CD8-positive, alpha-beta memory T cell (primary cell): ENCODE results near the gene SRRM5. TPM values are rescaled to one million over a fixed set of nuclear protein-coding genes. Genes with fewer than 3 reads are reported as not detected.

ENCODE experiments used
- CTCF ChIA-PET: fragments of 350-600 bp; sonication (Branson Sonifier 250); formaldehyde crosslinking; loops from one replicate; lab custom pipeline; 2021; ENCODE audit warnings: antibody characterized with exemption; lab: Charles Lee
- POLR2A ChIA-PET: fragments of 350-600 bp; sonication (Branson Sonifier 250); formaldehyde crosslinking; loops from one replicate; lab custom pipeline; 2021; ENCODE audit warnings: antibody characterized with exemption; lab: Charles Lee
- DNase-seq, 5 donors: peaks; one replicate each; pipeline versions ENCODE4 v3.0.0 to v3.0.0-alpha.2; 2020 to 2022; ENCODE audit warnings: mixed read lengths in 1 of 5
- H3K27ac ChIP-seq: one replicate; pipeline ENCODE4 v1.7.0; 2013; ENCODE audit warnings: low read depth, mild to moderate bottlenecking, low read length, moderate library complexity
- H3K27me3 ChIP-seq: 2 replicates; pipeline ENCODE4 v1.7.0; 2013; ENCODE audit warnings: low read length, mild to moderate bottlenecking; ENCODE audit not compliant: insufficient read depth, poor library complexity, severe bottlenecking
- H3K36me3 ChIP-seq: 2 replicates; pipeline ENCODE4 v1.7.0; 2013; ENCODE audit warnings: mild to moderate bottlenecking, low read length, moderate library complexity; ENCODE audit not compliant: insufficient read depth
- H3K4me1 ChIP-seq: 2 replicates; pipeline ENCODE4 v1.7.0; 2013; ENCODE audit warnings: mild to moderate bottlenecking, low read length, moderate library complexity; ENCODE audit not compliant: insufficient read depth
- H3K4me3 ChIP-seq: 2 replicates; pipeline ENCODE4 v1.7.0; 2013; ENCODE audit warnings: mild to moderate bottlenecking, low read length
- H3K9me3 ChIP-seq: 2 replicates; pipeline ENCODE4 v1.7.0; 2013; ENCODE audit warnings: mild to moderate bottlenecking, low read length
- H3K27ac Mint-ChIP-seq, 8 donors: one replicate each; pipeline ENCODE4 v1.8.0; 2020 to 2021; ENCODE audit warnings: mixed read lengths in 8 of 8, mild to moderate bottlenecking in 6 of 8, inconsistent platforms in 3 of 8, moderate library complexity in 3 of 8
- H3K27me3 Mint-ChIP-seq, 2 donors: one replicate each; pipeline ENCODE4 v1.8.0; 2020 to 2021; ENCODE audit warnings: mixed read lengths in 2 of 2, mild to moderate bottlenecking in 1 of 2, moderate library complexity in 1 of 2
- H3K36me3 Mint-ChIP-seq, 3 donors: one replicate each; pipeline ENCODE4 v1.8.0; 2020 to 2021; ENCODE audit warnings: mixed read lengths in 3 of 3, inconsistent platforms in 1 of 3, mild to moderate bottlenecking in 1 of 3
- H3K4me1 Mint-ChIP-seq, 3 donors: one replicate each; pipeline ENCODE4 v1.8.0; 2020 to 2021; ENCODE audit warnings: mixed read lengths in 3 of 3, inconsistent platforms in 1 of 3, mild to moderate bottlenecking in 1 of 3
- H3K4me3 Mint-ChIP-seq, 7 donors: one replicate each; pipeline ENCODE4 v1.8.0; 2020 to 2021; ENCODE audit warnings: mixed read lengths in 7 of 7, mild to moderate bottlenecking in 6 of 7, moderate library complexity in 4 of 7, inconsistent platforms in 2 of 7
- H3K9me3 Mint-ChIP-seq, 5 donors: one replicate each; pipeline ENCODE4 v1.8.0; 2020 to 2022; ENCODE audit warnings: mixed read lengths in 5 of 5, mild to moderate bottlenecking in 3 of 5, moderate library complexity in 2 of 5, inconsistent platforms in 1 of 5
- polyA plus RNA-seq: library from polyadenylated mRNA; unstranded; fragments of 300-500 nt; fragmentation: Illumina TruSeq; gene quantifications from one replicate; pipeline ENCODE4 v1.2.3, GENCODE V29; 2021
- total RNA-seq, 2 experiments: library from RNA; stranded (reverse); gene quantifications; one replicate each; pipeline ENCODE4 v1.2.3, GENCODE V29; 2021

The SRRM5 gene
- total and polyA plus RNA-seq, 3 experiments from 2014 or later = 0.24 to 0.58 (median 0.26) TPM

DNA sequence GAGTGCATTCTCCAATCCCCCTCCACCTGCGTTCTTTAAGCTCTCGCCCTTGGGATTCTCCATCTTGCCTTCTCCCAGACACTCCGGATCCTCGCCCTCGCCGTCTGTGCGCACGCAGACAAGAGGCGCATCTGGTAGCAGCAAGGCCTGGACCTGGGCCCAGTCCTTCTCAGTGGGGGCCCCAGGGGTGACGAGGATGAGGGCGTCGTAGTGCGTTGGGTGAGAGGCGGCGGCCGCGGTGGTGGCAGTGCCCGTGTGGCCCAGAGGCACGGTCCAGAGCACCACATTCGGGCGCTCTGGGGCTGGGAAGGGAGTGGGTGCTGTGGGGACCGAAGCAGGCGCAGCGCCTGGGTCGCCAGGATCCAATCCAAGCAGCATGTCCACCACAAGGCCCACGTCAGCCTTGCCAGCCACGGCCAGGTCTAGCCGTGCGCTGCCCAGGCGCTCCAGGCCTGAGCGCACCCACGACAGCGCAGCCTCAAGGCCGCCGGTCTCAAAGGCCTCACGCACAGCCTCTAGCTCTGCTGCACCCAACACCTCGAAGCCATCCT is 19.0 kb upstream of the SRRM5 start:
- Mint-ChIP-seq H3K9me3 (no peaks in the 10 kb centered on the region), H3K4me3 (peak overlapping the region in 2 of 7 donors; percentile 19 to 81), H3K27ac (peak overlapping the region in 3 of 8 donors; percentile 39 to 100 (median 86)), H3K4me1 (peaks cover 45 to 55% (median 52%) of the 10 kb centered on the region in 3 donors), H3K27me3 (peaks cover 0 to 4% of the 10 kb centered on the region in 2 donors), H3K36me3 (peaks cover 0 to 53% (median 2%) of the 10 kb centered on the region in 3 donors)
- POLR2A ChIA-PET = no interaction called here
- H3K4me3 ChIP-seq = no peak overlapping the region
- CTCF ChIA-PET = interaction anchor here (1.0 to 5.4 kb wide), 6 partner anchors 13 to 58 kb away, joined by 3 to 124 read pairs (median 15); partner anchors contain the start of genes XRCC1 and ZNF575
- H3K36me3 ChIP-seq = no peaks in the 10 kb centered on the region
- no peak overlapping the region for H3K27ac ChIP-seq
- no peaks in the 10 kb centered on the region for H3K9me3 ChIP-seq
- DNase-seq = no peak
- peaks cover 40% of the 10 kb centered on the region for H3K4me1 ChIP-seq
- no peaks in the 10 kb centered on the region for H3K27me3 ChIP-seq

GRCh38 chr19:43594081-43594697 is 17.7 kb upstream of the SRRM5 start:
- peaks cover 52 to 60% (median 59%) of the 10 kb centered on the region in 3 donors for H3K4me1 Mint-ChIP-seq
- no peaks in the 10 kb centered on the region for H3K9me3 Mint-ChIP-seq
- peaks cover 0 to 62% (median 2%) of the 10 kb centered on the region in 3 donors for H3K36me3 Mint-ChIP-seq
- Histone ChIP-seq H3K36me3 (peaks cover 7% of the 10 kb centered on the region), H3K9me3 (no peaks in the 10 kb centered on the region), H3K27me3 (no peaks in the 10 kb centered on the region), H3K4me1 (peaks cover 44% of the 10 kb centered on the region), H3K27ac (peak overlapping the region; percentile 96), H3K4me3 (no peak overlapping the region)
- DNase-seq = no peak
- ChIA-PET CTCF (interaction anchor here (0.7 to 5.4 kb wide), 31 partner anchors 9 to 162 kb away, joined by 3 to 124 read pairs (median 8); partner anchors contain the start of genes ETHE1, PHLDB3, XRCC1 and ZNF575), POLR2A (interaction anchor here (0.6 to 3.2 kb wide), 10 partner anchors 20 to 150 kb away, joined by 3 to 23 read pairs (median 4); partner anchors contain the start of genes PINLYP, XRCC1 and ZNF575)
- H3K27me3 Mint-ChIP-seq = peaks cover 0 to 4% of the 10 kb centered on the region in 2 donors
- H3K27ac Mint-ChIP-seq = peak overlapping the region; percentile 52 to 100 (median 88)
- peak overlapping the region; percentile 59 to 96 (median 89) for H3K4me3 Mint-ChIP-seq

- Mint-ChIP-seq H3K27ac (peak overlapping the region; percentile 99 to 100 (median 100)), H3K9me3 (no peaks in the 10 kb centered on the region), H3K4me3 (peak overlapping the region; percentile 89 to 98 (median 96)), H3K36me3 (peaks cover 0 to 66% (median 2%) of the 10 kb centered on the region in 3 donors), H3K27me3 (peaks cover 0 to 4% of the 10 kb centered on the region in 2 donors), H3K4me1 (peaks cover 47 to 54% (median 53%) of the 10 kb centered on the region in 3 donors)
- Histone ChIP-seq H3K4me1 (peaks cover 40% of the 10 kb centered on the region), H3K27ac (peak overlapping the region; percentile 96), H3K27me3 (no peaks in the 10 kb centered on the region), H3K36me3 (peaks cover 7% of the 10 kb centered on the region), H3K4me3 (peak overlapping the region; percentile 71), H3K9me3 (no peaks in the 10 kb centered on the region)
- peak; percentile 56 to 83 (median 72) for DNase-seq
- ChIA-PET CTCF (interaction anchor here (0.7 to 5.4 kb wide), 36 partner anchors 10 to 170 kb away, joined by 3 to 124 read pairs (median 6); partner anchors contain the start of genes ETHE1, PHLDB3, XRCC1 and ZNF575), POLR2A (interaction anchor here (0.6 to 3.2 kb wide), 14 partner anchors 15 to 155 kb away, joined by 3 to 23 read pairs (median 4); partner anchors contain the start of genes PINLYP, XRCC1 and ZNF575)
Observed at GRCh38 chr19:43594710-43595604, 16.9 kb upstream of the SRRM5 start.

DNA sequence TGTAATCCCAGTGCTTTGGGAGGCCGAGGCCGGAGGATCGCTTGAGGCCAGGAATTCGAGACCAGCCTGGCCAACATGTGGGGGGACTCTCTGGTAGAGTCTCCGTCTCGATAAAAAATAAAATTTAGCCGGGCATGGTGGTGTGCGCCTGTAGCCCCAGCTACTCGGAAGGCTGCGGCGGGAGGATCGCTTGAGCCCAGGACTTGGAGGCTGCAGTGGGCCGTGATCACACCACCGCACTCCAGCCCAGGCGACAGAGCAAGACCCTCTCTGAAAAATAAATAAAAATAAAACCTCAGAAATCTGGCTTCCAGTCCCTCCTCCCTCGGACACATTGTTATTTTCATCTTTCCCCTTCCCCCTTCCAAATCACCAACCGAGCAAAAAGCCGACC is 16.3 kb upstream of the SRRM5 start:
- Histone ChIP-seq H3K27ac (peak overlapping the region; percentile 96), H3K4me3 (peak overlapping the region; percentile 71), H3K27me3 (no peaks in the 10 kb centered on the region), H3K4me1 (peaks cover 38% of the 10 kb centered on the region), H3K9me3 (no peaks in the 10 kb centered on the region), H3K36me3 (peaks cover 7% of the 10 kb centered on the region)
- Mint-ChIP-seq H3K27me3 (peaks cover 0 to 4% of the 10 kb centered on the region in 2 donors), H3K27ac (peak overlapping the region; percentile 99 to 100 (median 100)), H3K4me3 (peak overlapping the region; percentile 89 to 98 (median 96)), H3K36me3 (peaks cover 0 to 67% (median 2%) of the 10 kb centered on the region in 3 donors), H3K9me3 (no peaks in the 10 kb centered on the region), H3K4me1 (peaks cover 43 to 50% (median 46%) of the 10 kb centered on the region in 3 donors)
- ChIA-PET CTCF (interaction anchor here (0.7 to 5.4 kb wide), 17 partner anchors 10 to 156 kb away, joined by 3 to 124 read pairs (median 14); partner anchors contain the start of genes ETHE1 and ZNF575), POLR2A (interaction anchor here (0.7 to 3.2 kb wide), 12 partner anchors 15 to 296 kb away, joined by 3 to 23 read pairs (median 6); partner anchors contain the start of genes PINLYP, XRCC1 and ZNF575)
- DNase-seq = no peak

DNA sequence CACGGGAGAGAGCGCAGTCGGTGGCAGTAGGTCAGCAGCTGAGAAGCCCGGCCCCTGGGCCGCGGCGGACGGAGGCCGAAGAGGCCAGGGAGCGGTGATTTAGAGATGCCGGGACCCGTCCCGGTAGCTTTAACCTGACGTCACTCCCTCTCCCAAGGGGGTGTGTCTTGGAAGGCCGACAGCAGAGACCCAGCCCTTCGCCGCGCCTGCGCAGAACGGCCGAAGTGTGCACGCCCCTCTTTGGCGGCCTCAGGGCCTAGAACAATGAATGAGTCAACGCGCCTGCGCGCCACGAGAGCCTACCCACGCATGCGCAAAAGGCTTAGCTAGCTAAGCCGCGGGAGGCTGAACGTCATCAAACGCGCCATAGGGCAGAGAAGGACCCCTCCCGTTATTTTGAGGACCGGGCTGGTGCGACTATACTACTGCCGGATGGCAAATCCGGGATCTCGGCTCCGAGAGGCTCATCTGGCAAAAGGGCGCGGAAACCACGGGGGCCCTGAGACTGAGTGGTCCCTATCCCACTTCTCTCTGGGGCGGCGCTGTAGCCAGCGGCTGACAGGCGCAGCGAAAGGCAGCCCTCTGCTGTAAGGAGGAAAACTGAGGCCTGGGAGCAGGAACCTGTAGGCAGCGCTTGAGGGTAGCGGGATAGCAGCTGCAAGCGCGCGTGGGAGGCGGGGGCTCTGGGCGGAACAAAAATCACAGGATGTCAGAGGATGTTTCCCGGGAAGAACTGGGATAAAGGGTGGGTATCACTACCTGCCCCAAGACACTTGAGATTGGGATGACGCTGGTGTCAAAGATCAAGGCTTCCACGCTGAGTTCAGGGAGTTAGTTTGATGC is 15.7 kb upstream of the SRRM5 start, which contains the start of the genes IRGQ and ZNF576:
Gene IRGQ, minus strand, starts transcription at position 136 of the 843 bp plus-strand sequence. CDS start 796 bp downstream, outside the sequence.
Gene ZNF576, plus strand, starts transcription at position 597 of the 843 bp plus-strand sequence. CDS start 514 bp downstream, outside the sequence.
- Mint-ChIP-seq H3K4me3 (peak within 1 kb of the TSS; percentile 89 to 98 (median 96)), H3K27me3 (peaks cover 0 to 4% of the 10 kb centered on the region in 2 donors), H3K36me3 (peaks cover 0 to 66% (median 2%) of the 10 kb centered on the region in 3 donors), H3K4me1 (peaks cover 39 to 50% (median 43%) of the 10 kb centered on the region in 3 donors), H3K9me3 (no peaks in the 10 kb centered on the region), H3K27ac (peak within 1 kb of the TSS; percentile 99 to 100 (median 100))
- Histone ChIP-seq H3K9me3 (no peaks in the 10 kb centered on the region), H3K4me3 (peak within 1 kb of the TSS; percentile 71), H3K4me1 (peaks cover 38% of the 10 kb centered on the region), H3K27ac (peak within 1 kb of the TSS; percentile 96), H3K36me3 (peaks cover 7% of the 10 kb centered on the region), H3K27me3 (no peaks in the 10 kb centered on the region)
- DNase-seq = peak; percentile 99 to 100 (median 100)
- ChIA-PET CTCF (interaction anchor here (0.7 to 5.4 kb wide), 14 partner anchors 10 to 157 kb away, joined by 3 to 124 read pairs (median 12); partner anchors contain the start of genes ETHE1 and ZNF575), POLR2A (interaction anchor here (0.7 to 3.2 kb wide), 10 partner anchors 16 to 296 kb away, joined by 3 to 23 read pairs (median 6); partner anchors contain the start of genes PINLYP, XRCC1 and ZNF575)

DNA sequence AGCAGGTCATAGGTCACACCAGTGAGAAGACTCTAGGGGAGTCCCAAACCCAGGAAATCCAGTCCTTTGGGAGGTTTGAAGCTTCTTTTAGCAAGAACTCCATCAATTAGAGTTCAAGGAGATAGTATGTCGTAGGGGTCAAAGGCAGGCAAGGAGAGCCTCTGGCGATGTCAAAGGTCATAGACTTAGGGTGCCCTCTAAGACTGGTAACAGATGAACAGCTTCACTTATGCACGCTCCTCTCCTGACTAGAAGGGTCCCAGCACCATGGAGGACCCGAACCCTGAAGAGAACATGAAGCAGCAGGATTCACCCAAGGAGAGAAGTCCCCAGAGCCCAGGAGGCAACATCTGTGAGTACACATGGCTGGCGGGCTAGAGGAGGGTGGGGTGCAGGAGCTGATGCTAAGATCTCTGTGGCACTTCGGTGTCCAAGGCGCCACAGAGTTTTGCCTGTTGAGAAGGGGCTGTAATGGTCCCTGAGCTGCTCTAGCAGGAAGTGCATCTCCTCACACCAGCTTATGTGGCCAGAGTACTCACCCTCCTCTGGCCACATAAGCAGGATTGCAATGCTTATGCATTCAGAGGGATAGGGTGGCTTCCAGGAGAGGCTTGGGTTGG is 14.9 kb upstream of the SRRM5 start:
- H3K4me1 ChIP-seq = peaks cover 38% of the 10 kb centered on the region
- Mint-ChIP-seq H3K4me1 (peaks cover 39 to 50% (median 43%) of the 10 kb centered on the region in 3 donors), H3K36me3 (peaks cover 0 to 71% (median 2%) of the 10 kb centered on the region in 3 donors), H3K9me3 (no peaks in the 10 kb centered on the region), H3K27ac (peak overlapping the region; percentile 99 to 100 (median 100)), H3K4me3 (peak overlapping the region; percentile 89 to 98 (median 96)), H3K27me3 (peaks cover 0 to 4% of the 10 kb centered on the region in 2 donors)
- H3K27ac ChIP-seq = peak overlapping the region; percentile 96
- no peaks in the 10 kb centered on the region for H3K27me3 ChIP-seq
- peaks cover 7% of the 10 kb centered on the region for H3K36me3 ChIP-seq
- ChIA-PET POLR2A (interaction anchor here (1.1 to 3.2 kb wide), 3 partner anchors 21 to 69 kb away, joined by 4 to 19 read pairs (median 9); partner anchors contain the start of genes PINLYP and XRCC1), CTCF (interaction anchor here (1.2 to 5.4 kb wide), 6 partner anchors 22 to 71 kb away, joined by 3 to 124 read pairs (median 12); partner anchors contain the start of genes ETHE1, XRCC1 and ZNF575)
- peak overlapping the region; percentile 71 for H3K4me3 ChIP-seq
- DNase-seq = no peak
- no peaks in the 10 kb centered on the region for H3K9me3 ChIP-seq
